ENCODE measurements around the gene C12orf43. TPM values are rescaled to one million over a fixed set of nuclear protein-coding genes. Genes with fewer than 3 reads are reported as not detected.

Gene C12orf43
- total and polyA plus RNA-seq, 2 of the 4 experiments (the other 2 are of a cell fraction), result 12.5 to 13.5 TPM

DNA sequence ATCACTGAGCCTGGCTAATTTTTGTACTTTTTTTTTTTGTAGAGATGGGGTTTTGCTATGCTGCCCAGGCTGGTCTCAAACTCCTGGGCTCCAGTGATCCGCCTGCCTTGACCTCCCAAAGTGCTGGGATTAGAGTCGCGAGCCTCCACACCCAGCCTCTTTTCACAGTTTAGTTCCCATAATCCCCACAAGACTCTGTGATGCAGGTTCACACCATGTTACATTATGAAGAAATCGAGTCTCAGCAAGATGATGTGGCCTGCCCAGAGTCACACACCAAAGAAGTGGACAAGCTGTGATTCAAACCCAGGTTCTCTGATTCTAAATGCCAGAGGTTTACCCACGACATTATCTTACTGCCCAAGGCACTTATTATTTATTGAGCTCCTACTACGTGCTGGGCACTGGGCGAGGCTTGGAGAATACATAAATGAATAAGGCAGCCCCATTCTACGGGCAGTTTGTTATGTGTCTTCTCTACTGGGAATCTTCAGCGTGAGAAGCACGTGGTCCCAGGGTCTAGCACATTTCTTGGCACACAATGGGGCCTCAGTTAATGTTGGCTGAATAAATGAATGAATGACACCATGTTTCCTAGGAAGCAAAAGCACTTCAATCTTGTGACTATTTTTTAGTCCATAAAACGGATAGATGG is 46.2 kb upstream of the C12orf43 start:
- H3K56ac ChIP-seq (ENCODE audit: extremely low read depth, insufficient read depth, low read length), result no peak overlapping the region

More for the DNA sequence above, 46.2 kb upstream of the C12orf43 start:
- no peak overlapping the region for H4K91ac ChIP-seq (ENCODE audit: insufficient read depth, low read depth, low read length)
- ChIA-PET CTCF (interaction anchor here (0.6 kb wide), 1 partner anchor 208 kb away, joined by 6 read pairs; no protein-coding TSS in a partner anchor), POLR2A (ENCODE audit: unreplicated experiment) (no interaction called here)
- no peaks in the 10 kb centered on the region for H4K20me1 ChIP-seq (ENCODE audit: insufficient read depth, low read length)
- WGBS, 2 experiments (ENCODE audit: extremely low coverage in 2 of 2, insufficient read length in 1 of 2), result 69% methylated on average over 4 of the region's 11 CpGs; no CpG with 5 or more reads in 1 of the 2 experiments
- H4K8ac ChIP-seq (ENCODE audit: low read depth in 2 of 2, low read length in 2 of 2), result no peak overlapping the region
- H3K9me1 ChIP-seq (ENCODE audit: insufficient read depth, low read length), result no peaks in the 10 kb centered on the region
- no peak overlapping the region for H3K27ac ChIP-seq (ENCODE audit: insufficient read depth, low read length)
- no peak overlapping the region for H2BK20ac ChIP-seq (ENCODE audit: low read depth, low read length)
- H3K18ac ChIP-seq (ENCODE audit: low read depth, low read length), result no peak overlapping the region
- H2BK5ac ChIP-seq (ENCODE audit: low read depth, low read length, poor library complexity, severe bottlenecking), result no peak overlapping the region
- H4K5ac ChIP-seq (ENCODE audit: low read depth, low read length), result no peak overlapping the region
- no peak overlapping the region for H3K9ac ChIP-seq (ENCODE audit: low read depth, low read length)
- H3K79me1 ChIP-seq (ENCODE audit: low read depth in 1 of 2, low read length in 2 of 2), result no peaks in the 10 kb centered on the region
- no peak overlapping the region for H3K4me2 ChIP-seq (ENCODE audit: low read depth, low read length)
- DNase-seq, result no peak
- intact Hi-C loops (cut with micrococcal nuclease) (loop anchor here (5.0 kb wide), 2 partner anchors 35 to 620 kb away; no protein-coding TSS in a partner anchor), in situ Hi-C loops (cut with MboI; ENCODE audit: low sequenced_read_pairs) (no loop called here), dilution Hi-C loops (cut with HindIII; ENCODE audit: low sequenced_read_pairs, unreplicated experiment) (no loop called here)
- no peak for ATAC-seq (ENCODE audit: low read depth)
- no peaks in the 10 kb centered on the region for H3K9me3 ChIP-seq (ENCODE audit: control insufficient read depth, insufficient read depth, low read length)
- no peak overlapping the region for H2AK5ac ChIP-seq (ENCODE audit: low read depth, low read length)
- H2AK9ac ChIP-seq (replicated peaks; ENCODE audit: low read depth, low read length, poor library complexity), result no peak overlapping the region
- peaks cover 12% of the 10 kb centered on the region for H3K27me3 ChIP-seq (ENCODE audit: control insufficient read depth, insufficient read depth, low read length)
- TF ChIP-seq, protein P1, sequence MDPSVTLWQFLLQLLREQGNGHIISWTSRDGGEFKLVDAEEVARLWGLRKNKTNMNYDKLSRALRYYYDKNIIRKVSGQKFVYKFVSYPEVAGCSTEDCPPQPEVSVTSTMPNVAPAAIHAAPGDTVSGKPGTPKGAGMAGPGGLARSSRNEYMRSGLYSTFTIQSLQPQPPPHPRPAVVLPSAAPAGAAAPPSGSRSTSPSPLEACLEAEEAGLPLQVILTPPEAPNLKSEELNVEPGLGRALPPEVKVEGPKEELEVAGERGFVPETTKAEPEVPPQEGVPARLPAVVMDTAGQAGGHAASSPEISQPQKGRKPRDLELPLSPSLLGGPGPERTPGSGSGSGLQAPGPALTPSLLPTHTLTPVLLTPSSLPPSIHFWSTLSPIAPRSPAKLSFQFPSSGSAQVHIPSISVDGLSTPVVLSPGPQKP (IDR thresholded peaks at IDR 0.05; ENCODE audit: borderline replicate concordance, low read depth, low read length), result no peak
- no peak for TF ChIP-seq NFE2L2 (IDR thresholded peaks at IDR 0.05; ENCODE audit: low read depth, low read length)
- TF ChIP-seq RCOR1 (IDR thresholded peaks at IDR 0.05; ENCODE audit: insufficient replicate concordance, low read length), result no peak
- no peak for TF ChIP-seq POLR2A (IDR thresholded peaks at IDR 0.05; ENCODE audit: low read depth, low read length)
- no peak for TF ChIP-seq MXI1 (IDR thresholded peaks at IDR 0.05; ENCODE audit: borderline replicate concordance, low read depth, low read length)
- TF ChIP-seq, protein P2, sequence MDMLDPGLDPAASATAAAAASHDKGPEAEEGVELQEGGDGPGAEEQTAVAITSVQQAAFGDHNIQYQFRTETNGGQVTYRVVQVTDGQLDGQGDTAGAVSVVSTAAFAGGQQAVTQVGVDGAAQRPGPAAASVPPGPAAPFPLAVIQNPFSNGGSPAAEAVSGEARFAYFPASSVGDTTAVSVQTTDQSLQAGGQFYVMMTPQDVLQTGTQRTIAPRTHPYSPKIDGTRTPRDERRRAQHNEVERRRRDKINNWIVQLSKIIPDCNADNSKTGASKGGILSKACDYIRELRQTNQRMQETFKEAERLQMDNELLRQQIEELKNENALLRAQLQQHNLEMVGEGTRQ (IDR thresholded peaks at IDR 0.05; ENCODE audit: low read depth, low read length), result no peak
- TF ChIP-seq RAD21 (IDR thresholded peaks at IDR 0.05; ENCODE audit: low read length), result no peak
- no peak for TF ChIP-seq MAFK (IDR thresholded peaks at IDR 0.05; ENCODE audit: low read depth, low read length)
- TF ChIP-seq MAZ (IDR thresholded peaks at IDR 0.05; ENCODE audit: borderline replicate concordance, low read depth, low read length), result no peak
- no peak for TF ChIP-seq RFX5 (IDR thresholded peaks at IDR 0.05; ENCODE audit: low read depth, low read length)
- no peak for TF ChIP-seq SMC3 (IDR thresholded peaks at IDR 0.05; ENCODE audit: low read depth, low read length)
- no peak for TF ChIP-seq FOS (IDR thresholded peaks at IDR 0.05; ENCODE audit: low read depth, low read length)
- H2BK15ac ChIP-seq (ENCODE audit: low read depth, low read length), result no peak overlapping the region
- H3K14ac ChIP-seq (replicated peaks; ENCODE audit: low read depth, low read length), result no peak overlapping the region
- H3K23ac ChIP-seq (ENCODE audit: low read depth, low read length), result no peak overlapping the region
- BruUV-seq (replicated peaks), result no TSS peak
- H2BK120ac ChIP-seq (ENCODE audit: low read depth, low read length), result no peak overlapping the region
- H3K36me3 ChIP-seq (ENCODE audit: control insufficient read depth, insufficient read depth, low read length), result no peaks in the 10 kb centered on the region
- H3K4ac ChIP-seq (ENCODE audit: low read depth, low read length), result no peak overlapping the region
- H3K4me1 ChIP-seq (ENCODE audit: control insufficient read depth, insufficient read depth, low read length), result no peaks in the 10 kb centered on the region
- no peak overlapping the region for H2AFZ ChIP-seq (replicated peaks; ENCODE audit: low read length, poor library complexity)
- no peak overlapping the region for H3K4me3 ChIP-seq (ENCODE audit: insufficient read depth, low read depth, low read length)
